ENCODE results near the gene ADRA1B. TPM values are rescaled to one million over a fixed set of nuclear protein-coding genes. Genes with fewer than 3 reads are reported as not detected.

ADRA1B gene
- total RNA-seq, 1 donor = 0.63 TPM

DNA sequence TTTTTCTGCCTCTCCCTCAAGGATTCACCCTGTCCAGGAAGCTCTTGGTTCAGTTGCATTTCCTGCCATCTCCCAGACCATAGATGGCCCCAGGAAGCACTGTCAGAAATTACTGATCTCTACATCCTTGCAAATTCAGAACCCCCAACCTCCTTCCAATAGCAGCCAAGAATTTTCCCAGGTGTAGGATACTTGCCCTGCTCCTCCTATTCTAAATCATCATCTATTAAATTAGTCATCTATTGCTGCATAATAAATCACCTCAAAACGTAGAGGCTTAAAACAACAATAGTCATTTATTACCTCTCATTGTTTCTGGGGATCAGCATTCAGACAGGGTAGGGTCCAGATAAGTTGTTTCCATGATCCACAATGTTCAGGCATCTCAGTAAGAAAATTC lies 26.1 kb upstream of the ADRA1B start:
- no peak overlapping the region for H3K4me3 ChIP-seq (ENCODE audit: low read depth, low read length)
- no peak for DNase-seq (ENCODE audit: low read depth)
- TF ChIP-seq CTCF (IDR thresholded peaks at IDR 0.05; ENCODE audit: insufficient read depth, low read length) = no peak

DNA sequence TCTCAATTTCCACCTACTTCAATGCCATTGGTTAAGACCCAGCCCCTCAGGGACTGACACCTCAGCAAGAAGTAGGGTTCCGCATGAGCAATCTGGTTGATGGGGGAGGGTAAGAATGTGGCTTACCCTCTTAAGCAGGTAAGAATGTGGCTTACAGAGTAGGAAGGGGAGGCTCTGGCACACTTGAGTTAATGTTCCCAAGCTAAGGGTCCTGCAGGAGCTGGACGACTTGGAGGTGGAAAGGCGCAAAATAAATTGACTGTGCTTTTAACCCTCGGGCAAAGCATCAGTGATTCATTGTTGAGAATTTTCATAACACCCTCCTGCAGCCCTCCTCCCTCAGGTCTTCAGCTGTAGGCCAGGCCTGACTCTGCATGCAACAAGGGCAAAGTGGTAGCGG lies 24.9 kb upstream of the ADRA1B start:
- no peak for DNase-seq (ENCODE audit: low read depth)
- no peak overlapping the region for H3K4me3 ChIP-seq (ENCODE audit: low read depth, low read length)
- no peak for TF ChIP-seq CTCF (IDR thresholded peaks at IDR 0.05; ENCODE audit: insufficient read depth, low read length)

GRCh38 chr5:159893040-159893695 lies 23.1 kb upstream of the ADRA1B start:
- H3K4me3 ChIP-seq (ENCODE audit: low read depth, low read length) = no peak overlapping the region
- no peak for TF ChIP-seq CTCF (IDR thresholded peaks at IDR 0.05; ENCODE audit: insufficient read depth, low read length)
- no peak for DNase-seq (ENCODE audit: low read depth)

- no peak for DNase-seq (ENCODE audit: low read depth)
- TF ChIP-seq CTCF (IDR thresholded peaks at IDR 0.05; ENCODE audit: insufficient read depth, low read length) = no peak
- no peak overlapping the region for H3K4me3 ChIP-seq (ENCODE audit: low read depth, low read length)
These were observed 22.0 kb upstream of the ADRA1B start for GRCh38 chr5:159894149-159894720.

- no peak for DNase-seq (ENCODE audit: low read depth)
- no peak for TF ChIP-seq CTCF (IDR thresholded peaks at IDR 0.05; ENCODE audit: insufficient read depth, low read length)
- no peak overlapping the region for H3K4me3 ChIP-seq (ENCODE audit: low read depth, low read length)
These were observed 18.4 kb upstream of the ADRA1B start for GRCh38 chr5:159897786-159898393.

- TF ChIP-seq CTCF (IDR thresholded peaks at IDR 0.05; ENCODE audit: insufficient read depth, low read length) = no peak
- DNase-seq (ENCODE audit: low read depth) = peak; percentile 66
- no peak overlapping the region for H3K4me3 ChIP-seq (ENCODE audit: low read depth, low read length)
These were observed 16.9 kb upstream of the ADRA1B start for GRCh38 chr5:159899067-159900049.

Data from fibroblast of the aortic adventitia (primary cell).